Measurements from ENCODE around the gene SORBS1.

GRCh38 chr10:95569368-95569767, 8.2 kb upstream of the SORBS1 start:
- no peak for TF ChIP-seq CTCF (conservative IDR thresholded peaks at IDR 0.05; ENCODE audit: low read depth, low read length)
- TF ChIP-seq EZH2 (IDR thresholded peaks at IDR 0.05; ENCODE audit: borderline replicate concordance, low read depth, low read length, poor library complexity, severe bottlenecking): no peak

All from A673 (cell line).